GM21515 (cell line): ENCODE data around the gene NAXE.
"Not testable (repeated sequence)": the region's sequence is repeated elsewhere in the genome, so short reads cannot be mapped to it uniquely, and the experiment has no call there.

Experiments
- ATAC-seq: cut with Tn5 transposase; IDR thresholded peaks from one replicate; pipeline ENCODE4 v1.9.1; 2021; ENCODE audit not compliant: unreplicated experiment

Gene NAXE

DNA sequence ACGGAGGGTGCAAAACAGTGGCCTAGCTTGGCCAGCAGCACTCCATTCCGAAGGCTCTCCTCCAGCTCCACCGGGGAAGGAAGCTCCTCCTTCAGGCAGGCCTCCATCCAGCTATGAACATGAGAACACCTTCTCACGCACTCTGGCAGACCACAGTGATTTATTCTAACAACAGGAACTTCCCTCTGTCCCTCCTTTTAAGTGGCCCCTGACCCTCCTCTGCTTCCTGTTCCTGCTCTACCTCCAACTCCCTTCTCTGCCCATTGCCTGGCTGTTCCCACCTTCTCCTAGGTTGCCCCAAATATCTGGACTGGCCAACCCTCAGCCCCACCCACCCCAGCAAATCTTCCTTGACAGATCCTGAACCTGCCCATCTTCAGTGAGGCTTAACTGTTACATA lies 25.1 kb upstream of the NAXE start:
- no peak for ATAC-seq

DNA sequence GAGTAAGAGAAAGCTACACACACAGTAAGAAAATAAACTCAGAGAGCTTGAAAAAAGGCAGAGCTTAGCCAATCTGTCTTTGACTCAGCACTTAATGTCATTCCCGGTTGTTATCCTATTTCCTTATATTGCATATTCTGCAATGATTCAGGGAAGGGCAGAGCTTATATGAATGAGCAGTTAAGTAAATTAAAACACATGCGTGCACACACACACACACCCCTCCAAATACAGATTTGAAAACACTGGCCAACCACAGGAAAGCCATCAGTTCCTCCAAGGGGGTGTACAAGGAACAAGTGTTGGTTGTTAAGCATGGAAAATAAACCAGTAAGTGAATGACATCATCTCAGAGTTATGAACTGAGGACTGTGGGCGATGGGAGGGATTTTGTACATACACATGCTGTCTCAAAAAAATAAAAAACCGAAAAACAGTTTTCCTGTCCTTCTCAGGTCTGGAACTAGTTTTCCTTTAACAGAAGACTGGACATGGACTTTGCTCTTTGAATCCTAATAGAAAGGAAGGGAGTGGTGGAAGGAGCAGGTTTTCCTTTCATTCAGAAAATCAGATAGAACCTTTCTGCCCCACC lies 20.2 kb upstream of the NAXE start:
- ATAC-seq: no peak

DNA sequence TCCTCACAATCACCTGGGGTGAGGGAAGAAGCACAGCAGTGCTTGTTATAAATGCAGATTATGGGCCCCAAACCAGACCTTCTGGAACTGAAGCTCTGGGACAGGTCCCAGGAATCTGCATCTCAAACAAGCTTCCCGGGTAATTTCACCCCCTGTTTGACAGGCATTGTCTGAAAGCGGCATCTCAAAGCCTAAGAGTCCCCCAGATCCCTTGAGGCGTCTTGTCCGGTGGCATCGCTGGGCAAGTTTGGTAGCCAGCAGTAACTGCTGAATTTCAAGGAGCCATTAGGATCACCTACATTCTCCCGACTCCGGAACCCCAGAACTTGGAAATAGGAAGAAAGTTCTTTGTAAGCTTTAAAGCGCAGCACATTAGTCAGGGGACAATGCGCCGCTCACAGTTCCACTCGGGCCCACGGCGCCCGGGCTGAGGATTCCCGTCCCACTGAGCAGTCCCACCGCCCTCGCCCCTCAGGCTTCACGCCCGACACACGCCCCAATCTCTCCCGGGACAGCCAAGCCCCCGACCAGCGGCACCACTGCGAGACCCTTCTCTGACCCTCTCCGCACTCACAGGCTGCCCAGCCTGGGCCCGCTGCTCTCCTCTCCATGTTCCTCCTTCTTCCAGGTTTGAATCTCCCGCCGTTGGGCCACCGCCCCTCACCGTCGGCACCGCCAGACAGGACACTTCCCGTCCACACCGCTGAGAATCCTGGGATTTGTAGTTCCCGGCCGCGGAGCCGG lies 19.5 kb upstream of the NAXE start, which contains the start of gene IQGAP3:
IQGAP3 (minus strand) TSS at position 647 of the 744 bp plus-strand sequence; CDS start at position 611, 36 bp downstream.
- peak; percentile 84 for ATAC-seq

DNA sequence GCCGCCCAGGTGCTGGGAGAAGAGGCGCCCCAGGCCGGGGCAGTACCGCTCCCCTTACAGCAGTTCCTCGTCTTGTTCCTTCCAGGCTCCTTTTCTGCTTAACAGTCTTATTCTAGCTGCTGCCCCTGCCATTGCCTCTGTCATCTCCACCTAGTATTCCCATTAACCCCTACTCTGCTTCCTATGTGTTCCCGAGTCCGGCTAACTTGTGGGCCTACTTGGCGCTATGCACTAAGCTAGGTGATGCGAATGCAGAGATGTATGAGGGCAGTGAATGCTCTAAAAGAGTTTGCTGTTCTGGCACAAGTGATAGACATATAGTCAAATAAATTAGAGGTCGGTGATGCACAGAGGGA lies 18.9 kb upstream of the NAXE start:
- no peak for ATAC-seq

DNA sequence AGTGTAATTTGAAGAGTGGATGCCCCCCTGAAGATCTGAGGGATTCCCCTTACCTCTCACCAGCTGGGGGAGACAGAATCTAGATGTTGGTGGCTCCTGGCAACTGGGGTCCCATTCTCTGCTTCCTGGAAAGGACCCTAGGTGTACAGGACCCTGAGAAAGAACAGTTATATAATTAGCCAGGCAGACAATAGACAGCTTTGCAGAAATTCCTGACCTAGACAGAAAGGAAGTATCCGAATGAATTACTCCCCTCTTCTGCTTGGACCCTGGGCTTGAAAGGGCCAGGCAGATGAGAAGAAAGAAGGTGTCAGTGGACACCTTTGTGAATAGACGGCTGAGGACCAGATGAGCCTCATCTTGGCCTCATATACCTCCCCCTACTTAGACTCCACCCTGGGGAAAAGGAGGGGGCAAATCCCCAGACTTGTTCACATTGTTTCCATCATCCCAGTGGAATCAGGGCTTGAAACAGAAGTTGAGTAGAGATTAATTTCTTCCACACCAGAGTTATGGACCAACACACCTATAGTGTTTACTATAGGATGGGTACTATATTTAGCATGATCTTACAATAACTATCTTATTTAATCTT lies 17.4 kb upstream of the NAXE start:
- no peak for ATAC-seq

DNA sequence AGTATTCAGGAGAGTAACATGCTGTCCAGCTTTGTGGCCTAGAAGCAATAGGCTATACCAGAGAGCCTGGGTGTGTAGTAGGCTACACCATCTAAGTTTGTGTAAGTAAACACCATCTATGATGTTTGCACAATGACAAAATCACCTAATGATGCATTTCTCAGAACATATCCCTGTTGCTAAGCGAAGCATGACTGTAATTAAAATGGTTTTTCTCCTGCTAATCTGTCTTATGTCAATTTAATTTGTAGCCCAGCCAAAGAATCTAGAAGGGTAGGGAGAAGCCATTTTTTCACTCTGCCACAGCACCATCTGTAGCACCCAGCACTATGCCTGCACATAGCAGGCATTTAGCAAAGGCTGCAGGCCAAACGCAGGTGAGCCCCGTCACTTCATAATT lies 14.0 kb upstream of the NAXE start:
- ATAC-seq: no peak

DNA sequence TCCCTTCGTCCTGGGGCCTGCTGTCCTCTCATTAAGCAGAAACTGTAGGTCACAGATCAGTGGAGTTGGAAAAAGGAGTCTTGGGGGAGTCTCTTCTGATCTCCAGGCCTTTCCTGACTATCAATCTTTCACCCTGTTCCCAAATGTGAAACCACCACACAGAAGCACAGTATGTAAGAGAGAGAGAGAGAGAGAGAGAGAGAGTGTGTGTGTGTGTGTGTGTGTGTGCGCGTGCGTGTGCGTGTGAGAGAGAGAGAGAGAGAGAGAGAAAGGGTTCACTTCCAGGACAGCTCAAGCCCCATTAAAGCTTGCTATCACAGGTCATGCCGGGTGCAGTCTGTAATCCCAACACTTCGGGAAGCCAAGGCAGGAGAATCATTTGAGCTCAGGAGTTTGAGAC lies 13.5 kb upstream of the NAXE start:
- no peak for ATAC-seq

DNA sequence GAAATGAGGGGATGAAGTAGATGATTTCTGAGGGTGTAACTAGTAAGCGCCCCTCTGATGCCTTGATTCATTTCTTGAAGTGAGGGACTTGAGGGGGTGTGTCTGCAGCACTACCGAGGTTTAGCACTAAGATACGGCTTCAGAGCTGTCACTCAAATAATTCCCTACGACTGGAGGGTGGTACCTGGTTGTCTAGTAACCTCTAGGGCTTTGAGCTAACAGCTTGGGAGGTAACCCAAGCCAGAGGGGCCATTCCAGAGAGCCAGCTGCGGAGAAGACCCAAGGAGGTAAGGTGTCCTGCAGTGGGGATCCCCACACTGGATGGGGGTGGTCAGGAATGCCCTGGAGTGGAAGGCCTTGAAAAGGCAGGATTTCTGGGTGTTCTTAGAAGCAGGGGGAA lies 12.1 kb upstream of the NAXE start, which contains the start of gene TTC24:
TTC24 (plus strand) TSS at position 252 of the 400 bp plus-strand sequence. CDS start 1,642 bp downstream, outside the sequence.
- no peak for ATAC-seq

DNA sequence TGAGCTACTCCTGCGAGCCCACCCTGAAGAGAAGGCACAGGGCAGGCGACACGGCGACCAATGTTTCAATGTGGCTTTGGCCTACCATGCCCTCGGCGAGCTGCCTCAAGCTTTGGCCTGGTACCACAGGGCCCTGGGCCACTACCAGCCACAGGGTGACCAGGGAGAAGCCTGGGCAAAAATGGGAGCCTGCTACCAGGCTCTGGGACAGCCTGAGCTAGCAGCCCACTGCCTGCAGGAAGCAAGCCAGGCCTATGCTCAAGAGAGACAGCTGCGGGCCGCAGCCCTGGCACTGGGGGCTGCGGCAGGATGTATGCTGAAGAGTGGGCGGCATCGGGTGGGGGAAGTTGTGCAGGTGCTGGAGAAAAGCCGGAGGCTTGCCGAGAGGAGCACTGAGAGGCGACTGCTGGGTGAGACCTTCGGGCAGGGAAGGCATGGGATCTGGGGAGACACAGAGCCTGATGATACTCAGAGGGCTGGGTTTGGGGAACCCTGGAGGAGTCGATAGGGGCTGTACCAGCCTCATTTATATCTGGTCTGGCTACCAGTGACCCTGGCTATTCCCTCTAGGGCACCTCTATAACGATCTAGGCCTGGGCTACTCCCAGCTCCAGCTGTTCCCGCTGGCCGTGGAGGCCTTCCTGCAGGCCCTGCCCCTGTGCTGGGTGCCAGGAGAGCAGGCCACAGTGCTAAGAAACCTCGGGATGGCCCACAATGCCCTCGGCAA lies 9.8 kb upstream of the NAXE start:
- ATAC-seq: no peak

DNA sequence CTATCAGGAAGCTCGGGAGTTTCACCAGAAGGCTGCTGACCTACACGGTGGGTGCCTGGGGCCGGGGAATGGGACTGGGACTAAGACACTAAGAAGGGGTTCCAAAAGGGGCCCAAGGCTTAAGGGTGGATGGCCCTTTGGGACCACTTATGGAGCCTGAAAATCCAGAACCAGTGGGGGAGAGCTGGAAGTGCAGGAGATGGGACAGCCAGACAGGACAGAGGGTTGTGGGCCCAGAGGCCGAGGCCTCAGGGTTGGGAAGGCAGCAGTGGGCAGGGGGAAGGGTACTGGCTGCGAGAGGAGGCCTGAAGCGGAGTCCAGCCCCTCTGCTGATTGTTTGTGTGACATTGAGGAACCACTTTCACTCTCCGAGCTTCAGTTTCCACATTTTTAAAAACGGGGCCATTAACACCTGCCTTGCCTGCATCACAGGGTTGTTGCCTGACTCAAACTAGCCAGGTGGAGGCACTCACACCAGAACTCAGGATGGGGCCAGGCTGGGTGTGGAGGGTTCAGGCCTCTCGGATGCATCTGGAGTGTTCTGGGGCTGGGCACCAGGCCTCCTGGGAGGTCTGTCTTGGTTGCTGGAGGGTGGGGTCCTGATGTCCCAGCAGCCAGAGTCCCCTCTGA lies 9.1 kb upstream of the NAXE start:
- ATAC-seq: no peak

DNA sequence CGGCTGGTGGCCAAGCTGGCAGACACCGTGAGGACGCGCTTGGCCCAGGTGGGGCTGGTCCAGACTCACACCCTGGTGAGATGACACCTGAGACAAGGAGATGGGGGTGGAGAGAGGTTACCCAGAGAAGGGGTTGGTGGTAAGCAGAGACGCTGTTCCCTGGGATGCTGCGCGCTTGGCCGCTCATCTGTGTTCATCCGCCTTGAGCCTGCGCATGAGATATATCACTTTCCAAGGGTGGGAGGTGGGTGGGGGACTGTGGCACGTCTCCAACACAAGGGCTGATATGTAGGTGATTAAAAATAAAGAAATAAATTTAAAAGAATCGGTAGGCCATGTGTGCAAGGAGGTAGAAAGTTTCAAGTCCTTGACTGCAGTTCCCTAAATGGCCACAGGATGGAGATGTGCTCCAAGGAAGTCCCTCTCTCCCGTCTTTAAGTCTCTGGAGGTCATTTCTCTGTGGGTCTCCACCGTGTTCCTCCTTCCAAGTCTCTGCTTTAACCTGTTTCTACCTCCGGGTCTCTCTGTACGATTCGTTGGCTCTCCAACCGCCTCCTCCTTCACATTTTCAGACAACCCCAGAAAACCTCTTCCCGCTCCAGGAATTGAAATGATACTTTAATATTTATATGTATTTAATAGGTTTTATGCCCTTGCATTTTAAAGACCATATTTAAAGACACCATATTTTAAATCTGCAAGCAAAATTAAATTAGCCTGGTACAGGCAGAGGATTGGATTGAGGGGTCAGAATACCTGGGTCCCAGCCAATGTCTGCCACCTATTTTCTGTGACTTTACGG lies 7.6 kb upstream of the NAXE start:
- no peak for ATAC-seq

DNA sequence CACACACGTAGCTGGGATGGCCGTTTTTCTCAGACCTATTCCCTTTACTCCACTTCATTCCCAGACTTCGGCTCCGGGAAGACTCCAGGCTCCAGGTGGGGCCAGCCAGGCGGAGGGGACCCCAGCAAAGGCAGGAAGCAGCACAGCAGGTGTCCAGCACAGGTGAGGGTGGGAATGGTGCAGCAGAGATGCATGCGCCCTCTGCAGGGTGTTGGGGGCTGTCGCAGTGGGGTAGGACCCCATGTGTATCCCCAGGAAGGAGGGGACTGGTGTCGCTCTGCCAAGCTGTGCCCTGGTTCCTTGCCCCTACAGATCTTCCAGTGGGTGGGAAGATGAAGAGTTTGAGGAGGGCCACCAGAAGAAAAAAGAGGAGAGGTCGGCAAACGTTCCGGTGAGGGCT lies 6.8 kb upstream of the NAXE start:
- ATAC-seq: no peak

DNA sequence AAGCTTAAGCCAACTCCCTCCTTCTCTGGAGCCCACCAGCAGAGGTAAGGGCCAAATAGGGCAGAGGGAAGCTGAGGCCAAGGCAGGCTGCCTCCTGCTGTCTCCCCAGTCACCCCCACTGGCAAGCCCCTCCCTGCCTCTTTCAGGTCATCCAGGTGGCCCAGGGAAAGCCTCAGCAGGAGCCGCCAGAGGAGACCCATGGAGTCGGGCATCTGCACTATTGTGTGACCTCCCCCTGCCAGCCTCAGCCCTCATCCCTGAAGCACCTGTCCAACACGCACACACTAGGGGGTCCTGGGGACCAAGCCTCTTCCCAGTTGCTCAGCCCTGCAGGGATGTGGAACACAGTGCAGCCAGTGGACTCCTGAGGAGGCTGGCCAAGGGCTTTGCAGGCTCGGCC lies 5.3 kb upstream of the NAXE start:
- ATAC-seq: no peak

DNA sequence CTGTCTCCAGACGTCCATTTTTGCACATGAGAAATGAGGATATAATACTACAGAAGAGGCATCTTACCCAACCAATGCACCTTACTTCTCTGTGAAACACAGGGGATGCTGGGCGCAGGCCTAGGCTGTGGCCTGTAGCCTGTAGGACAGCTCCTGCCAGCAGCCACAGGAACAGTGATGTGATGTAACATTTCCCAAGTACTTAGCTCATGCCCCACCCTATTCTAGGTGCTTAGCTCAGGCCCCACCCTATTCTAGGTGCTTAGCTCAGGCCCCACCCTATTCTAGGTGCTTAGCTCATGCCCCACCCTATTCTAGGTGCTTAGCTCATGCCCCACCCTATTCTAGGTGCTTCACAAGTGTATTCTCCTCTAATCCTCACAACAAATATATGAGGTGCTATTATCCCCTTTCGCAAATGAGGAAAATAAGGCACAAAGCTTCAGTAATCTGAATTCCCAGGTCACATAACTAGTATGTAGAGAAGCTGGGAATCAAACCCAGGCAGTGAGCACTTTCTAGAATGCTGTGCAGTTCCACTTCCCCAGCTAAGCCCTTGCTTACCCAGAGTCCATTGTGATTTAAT lies 4.6 kb upstream of the NAXE start:
- no peak for ATAC-seq

DNA sequence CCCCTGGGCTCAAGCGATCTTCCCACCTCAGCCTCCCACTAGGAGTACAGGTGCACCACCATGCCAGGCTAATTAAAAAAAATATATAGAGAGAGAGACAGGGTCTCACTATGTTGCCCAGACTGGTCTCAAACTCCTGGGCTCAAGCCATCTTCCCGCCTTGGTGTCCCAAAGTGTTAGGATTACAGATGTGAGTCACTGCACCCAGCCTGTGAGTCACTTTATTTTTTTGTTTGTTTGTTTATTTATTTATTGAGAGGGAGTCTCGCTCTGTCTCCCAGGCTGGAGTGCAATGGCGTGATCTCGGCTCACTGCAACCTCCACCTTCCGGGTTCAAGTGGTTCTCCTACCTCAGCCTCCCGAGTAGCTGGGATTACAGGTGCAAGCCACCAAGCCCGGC lies 3.6 kb upstream of the NAXE start:
- not testable (repeated sequence) for ATAC-seq

DNA sequence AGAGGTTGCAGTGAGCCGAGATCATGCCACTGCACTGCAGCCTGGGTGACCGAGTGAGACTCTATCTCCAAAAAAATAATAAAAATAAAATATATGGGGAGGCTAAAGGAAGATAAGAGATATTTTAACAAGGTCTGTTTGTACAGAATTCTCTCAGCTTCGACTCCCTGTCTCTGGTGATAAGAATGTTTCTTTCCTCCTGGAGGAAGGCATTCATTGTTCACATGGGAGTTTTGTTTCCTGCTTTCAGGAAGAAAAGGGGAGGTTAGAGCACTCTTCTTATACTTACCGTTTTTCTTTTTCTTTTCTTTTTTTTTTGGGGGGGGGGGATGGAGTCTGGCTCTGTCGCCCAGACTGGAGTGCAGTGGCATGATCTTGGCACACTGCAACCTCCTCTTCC lies 2.0 kb upstream of the NAXE start:
- no peak for ATAC-seq

DNA sequence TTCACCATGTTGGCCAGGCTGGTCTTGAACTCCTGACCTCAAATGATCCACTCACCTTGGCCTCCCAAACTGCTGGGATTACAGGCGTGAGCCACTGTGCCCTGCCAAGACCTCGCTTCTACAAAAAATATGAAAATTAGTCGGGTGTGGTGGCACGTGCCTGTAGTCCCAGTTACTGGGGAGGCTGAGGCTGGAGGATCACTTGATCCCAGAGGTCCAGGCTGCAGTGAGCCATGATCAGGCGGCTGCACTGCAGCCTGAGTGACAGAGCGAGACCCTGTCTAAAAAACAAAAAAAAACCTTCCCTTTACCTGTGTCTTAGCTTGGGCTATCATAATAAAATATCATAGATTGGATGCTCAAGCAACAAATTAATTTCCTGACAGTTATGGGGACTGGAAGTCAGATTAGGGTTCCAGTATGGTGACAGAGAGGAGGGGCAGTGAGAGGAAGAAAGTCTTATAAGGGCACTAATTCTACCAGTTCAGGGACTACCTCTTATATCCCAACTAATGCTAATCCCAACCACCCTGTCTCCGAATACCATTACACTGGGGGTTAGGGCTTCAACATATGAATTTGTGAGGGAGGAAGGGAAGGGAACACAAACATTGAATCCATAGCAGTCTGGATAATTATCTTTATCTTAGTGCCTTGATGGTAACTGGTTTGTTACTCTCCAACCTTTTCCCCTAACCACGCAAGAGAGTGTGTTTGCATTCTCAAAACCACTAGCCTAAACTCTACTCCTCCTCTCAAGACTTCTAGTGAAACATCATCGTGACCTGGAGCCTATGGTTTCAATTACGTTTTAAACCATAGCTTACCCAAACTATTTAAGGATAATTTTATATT lies 1.0 kb upstream of the NAXE start:
- ATAC-seq: no peak

DNA sequence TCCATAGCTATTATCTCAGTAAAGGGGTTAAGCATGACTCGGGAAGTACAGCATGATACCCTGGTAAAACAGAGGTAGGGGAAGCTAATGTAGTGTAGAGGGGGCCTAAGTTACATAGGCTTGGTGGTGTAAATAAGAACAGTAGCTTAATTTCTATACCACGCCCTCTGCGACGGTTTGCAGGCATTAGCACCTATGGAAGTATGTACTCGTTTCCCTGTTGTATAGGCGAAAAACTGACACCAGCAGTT lies 470 bp upstream of the NAXE start:
- ATAC-seq: peak; percentile 20

DNA sequence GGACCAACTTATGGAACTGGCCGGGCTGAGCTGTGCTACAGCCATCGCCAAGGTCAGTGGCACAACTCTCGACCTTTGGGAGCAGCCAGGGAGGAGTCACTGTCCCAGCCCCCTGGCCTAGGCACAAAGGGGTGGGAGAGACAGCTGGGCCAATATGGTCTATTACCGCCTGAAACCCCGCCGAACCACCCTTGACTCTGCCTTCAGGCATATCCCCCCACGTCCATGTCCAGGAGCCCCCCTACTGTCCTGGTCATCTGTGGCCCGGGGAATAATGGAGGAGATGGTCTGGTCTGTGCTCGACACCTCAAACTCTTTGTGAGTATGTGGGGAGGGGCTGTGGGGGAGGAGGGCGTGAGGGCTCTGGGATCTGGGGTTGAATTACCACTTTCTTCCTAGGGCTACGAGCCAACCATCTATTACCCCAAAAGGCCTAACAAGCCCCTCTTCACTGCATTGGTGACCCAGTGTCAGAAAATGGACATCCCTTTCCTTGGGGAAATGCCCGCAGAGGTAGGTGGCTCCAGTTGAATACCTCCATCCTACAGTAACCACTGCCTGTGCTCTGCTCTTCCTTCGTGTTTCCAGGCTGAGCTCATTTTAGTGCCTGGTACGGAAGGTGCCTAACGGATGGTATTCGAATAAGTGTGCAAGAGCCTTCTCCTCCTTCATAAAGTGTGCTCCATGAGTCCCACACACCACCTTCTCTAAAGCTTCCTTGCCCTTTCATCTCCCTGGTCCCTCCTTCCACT lies 758 bp downstream of the NAXE start:
- ATAC-seq: no peak
